ENCODE results near the gene LMOD1. TPM values are rescaled to one million over a fixed set of nuclear protein-coding genes. Genes with fewer than 3 reads are reported as not detected.
"Not testable (repeated sequence)": the region's sequence is repeated elsewhere in the genome, so short reads cannot be mapped to it uniquely, and the experiment has no call there.

LMOD1 gene
- total RNA-seq, 8 experiments from 2014 or later = 0.16 to 1.8 (median 0.62) TPM

- Histone ChIP-seq H3K27ac (no peak overlapping the region), H3K4me3 (no peak overlapping the region), H3K4me1 (replicated peaks in 1 of 2) (no peaks in the 10 kb centered on the region)
- 83 to 100% (median 92%) methylated on average over 2 to 16 of the region's 16 CpGs; no CpG with 5 or more reads in 1 of the 10 experiments for WGBS, 10 experiments
- in situ Hi-C loops (cut with MboI; ENCODE audit: low pct_unique_long_range_greater_than_20kb in 2 of 9, low sequenced_read_pairs in 9 of 9, unreplicated experiment in 9 of 9) = no loop called here
- ATAC-seq (replicated peaks in 6 of 8) = no peak
Measured at GRCh38 chr1:201968202-201968925, 22.0 kb upstream of the LMOD1 start.

GRCh38 chr1:201966171-201966570 is 19.8 kb upstream of the LMOD1 start:
- ATAC-seq (replicated peaks in 6 of 8) = no peak
- in situ Hi-C loops (cut with MboI; ENCODE audit: low pct_unique_long_range_greater_than_20kb in 2 of 9, low sequenced_read_pairs in 9 of 9, unreplicated experiment in 9 of 9) = no loop called here
- H3K4me1 ChIP-seq (replicated peaks in 1 of 2) = no peaks in the 10 kb centered on the region
- no peak overlapping the region for H3K27ac ChIP-seq
- H3K4me3 ChIP-seq = no peak overlapping the region
- 78 to 95% (median 90%) methylated on average over 3 to 5 of the region's 5 CpGs; no CpG with 5 or more reads in 4 of the 10 experiments for WGBS, 10 experiments

- in situ Hi-C loops (cut with MboI; ENCODE audit: low pct_unique_long_range_greater_than_20kb in 2 of 9, low sequenced_read_pairs in 9 of 9, unreplicated experiment in 9 of 9) = no loop called here
- no peak for ATAC-seq (replicated peaks in 6 of 8)
- 25 to 100% (median 85%) methylated on average over 1 of the region's 1 CpG; no CpG with 5 or more reads in 2 of the 10 experiments for WGBS, 10 experiments
- Histone ChIP-seq H3K4me3 (no peak overlapping the region), H3K27ac (no peak overlapping the region), H3K4me1 (replicated peaks in 1 of 2) (no peaks in the 10 kb centered on the region)
Measured at GRCh38 chr1:201964261-201964660, 17.9 kb upstream of the LMOD1 start.

GRCh38 chr1:201962382-201962781 is 16.0 kb upstream of the LMOD1 start:
- H3K27ac ChIP-seq; ATAC-seq (replicated peaks in 6 of 8); H3K4me3 ChIP-seq; H3K4me1 ChIP-seq (replicated peaks in 1 of 2); in situ Hi-C loops (cut with MboI; ENCODE audit: low pct_unique_long_range_greater_than_20kb in 2 of 9, low sequenced_read_pairs in 9 of 9, unreplicated experiment in 9 of 9): not testable (repeated sequence)
- 87 to 100% (median 98%) methylated on average over 2 to 10 of the region's 10 CpGs; no CpG with 5 or more reads in 3 of the 10 experiments for WGBS, 10 experiments

GRCh38 chr1:201958348-201958747 is 12.0 kb upstream of the LMOD1 start:
- in situ Hi-C loops (cut with MboI; ENCODE audit: low pct_unique_long_range_greater_than_20kb in 2 of 9, low sequenced_read_pairs in 9 of 9, unreplicated experiment in 9 of 9) = no loop called here
- Histone ChIP-seq H3K4me3 (no peak overlapping the region), H3K4me1 (replicated peaks in 1 of 2) (peaks cover 4 to 11% of the 10 kb centered on the region in 2 donors), H3K27ac (no peak overlapping the region)
- WGBS, 10 experiments = 50 to 98% (median 86%) methylated on average over 1 to 5 of the region's 5 CpGs; no CpG with 5 or more reads in 2 of the 10 experiments
- no peak for ATAC-seq (replicated peaks in 6 of 8)

GRCh38 chr1:201955729-201956143 is 9.4 kb upstream of the LMOD1 start:
- 0 to 4% (median 0%) methylated on average over 1 to 13 of the region's 17 CpGs; no CpG with 5 or more reads in 2 of the 10 experiments for WGBS, 10 experiments
- peak overlapping the region; percentile 71 to 95 (median 85) for H3K4me3 ChIP-seq
- peak; percentile 40 to 61 (median 50) for ATAC-seq (replicated peaks in 6 of 8)
- peaks cover 4 to 11% of the 10 kb centered on the region in 2 donors for H3K4me1 ChIP-seq (replicated peaks in 1 of 2)
- H3K27ac ChIP-seq = peak overlapping the region; percentile 83 to 84
- in situ Hi-C loops (cut with MboI; ENCODE audit: low pct_unique_long_range_greater_than_20kb in 2 of 9, low sequenced_read_pairs in 9 of 9, unreplicated experiment in 9 of 9) = no loop called here

GRCh38 chr1:201955009-201955728 is 8.8 kb upstream of the LMOD1 start, which contains the start of gene TIMM17A:
Gene TIMM17A (plus strand): TSS chr1:201955503. CDS start chr1:201955527, 24 bp downstream.
- Histone ChIP-seq H3K4me1 (replicated peaks in 1 of 2) (peaks cover 4 to 11% of the 10 kb centered on the region in 2 donors), H3K4me3 (peak within 1 kb of the TSS; percentile 71 to 95 (median 85)), H3K27ac (peak within 1 kb of the TSS; percentile 83 to 84)
- in situ Hi-C loops (cut with MboI; ENCODE audit: low pct_unique_long_range_greater_than_20kb in 2 of 9, low sequenced_read_pairs in 9 of 9, unreplicated experiment in 9 of 9) = no loop called here
- whole genome bisulfite sequencing, 10 experiments = 0 to 27% (median 1%) methylated on average over 3 to 25 of the region's 43 CpGs
- ATAC-seq (replicated peaks in 6 of 8) = peak; percentile 97 to 100 (median 99)

GRCh38 chr1:201954263-201955008 is 8.1 kb upstream of the LMOD1 start:
- in situ Hi-C loops (cut with MboI; ENCODE audit: low pct_unique_long_range_greater_than_20kb in 2 of 9, low sequenced_read_pairs in 9 of 9, unreplicated experiment in 9 of 9) = no loop called here
- peaks cover 4 to 11% of the 10 kb centered on the region in 2 donors for H3K4me1 ChIP-seq (replicated peaks in 1 of 2)
- 8 to 79% (median 59%) methylated on average over 10 to 24 of the region's 24 CpGs for WGBS, 10 experiments
- ATAC-seq (replicated peaks in 6 of 8) = peak in 2 of 8 experiments; percentile 8 to 9
- H3K4me3 ChIP-seq = peak overlapping the region; percentile 71 to 95 (median 85)
- H3K27ac ChIP-seq = peak overlapping the region; percentile 80 to 84

GRCh38 chr1:201949491-201949890 is 3.1 kb upstream of the LMOD1 start:
- H3K4me1 ChIP-seq (replicated peaks in 1 of 2) = peaks cover 2 to 17% of the 10 kb centered on the region in 2 donors
- H3K4me3 ChIP-seq = no peak overlapping the region
- ATAC-seq (replicated peaks in 6 of 8) = no peak
- H3K27ac ChIP-seq = no peak overlapping the region
- in situ Hi-C loops (cut with MboI; ENCODE audit: low pct_unique_long_range_greater_than_20kb in 2 of 9, low sequenced_read_pairs in 9 of 9, unreplicated experiment in 9 of 9) = no loop called here

- peaks cover 0 to 17% of the 10 kb centered on the region in 2 donors for H3K4me1 ChIP-seq (replicated peaks in 1 of 2)
- no peak overlapping the region for H3K4me3 ChIP-seq
- H3K27ac ChIP-seq = no peak overlapping the region
- ATAC-seq (replicated peaks in 6 of 8) = no peak
- in situ Hi-C loops (cut with MboI; ENCODE audit: low pct_unique_long_range_greater_than_20kb in 2 of 9, low sequenced_read_pairs in 9 of 9, unreplicated experiment in 9 of 9) = no loop called here
- WGBS, 10 experiments = 17 to 100% (median 44%) methylated on average over 1 to 3 of the region's 3 CpGs
Measured at GRCh38 chr1:201947697-201948008, 1.3 kb upstream of the LMOD1 start.

- Histone ChIP-seq H3K4me3 (peak overlapping the region in 4 of 5 donors; percentile 1 to 34 (median 27)), H3K4me1 (replicated peaks in 1 of 2) (peaks cover 8 to 27% of the 10 kb centered on the region in 2 donors), H3K27ac (no peak overlapping the region)
- in situ Hi-C loops (cut with MboI; ENCODE audit: low pct_unique_long_range_greater_than_20kb in 2 of 9, low sequenced_read_pairs in 9 of 9, unreplicated experiment in 9 of 9) = no loop called here
- ATAC-seq (replicated peaks in 6 of 8) = peak in 7 of 8 experiments; percentile 3 to 13 (median 10)
- 0 to 36% (median 22%) methylated on average over 1 to 10 of the region's 10 CpGs; no CpG with 5 or more reads in 3 of the 10 experiments for WGBS, 10 experiments
Measured at GRCh38 chr1:201945863-201946223, 505 bp downstream of the LMOD1 start.

GRCh38 chr1:201945157-201945556 is 1.2 kb downstream of the LMOD1 start:
- WGBS, 10 experiments = 17 to 100% (median 53%) methylated on average over 1 to 4 of the region's 4 CpGs; no CpG with 5 or more reads in 2 of the 10 experiments
- Histone ChIP-seq H3K27ac (no peak overlapping the region), H3K4me3 (no peak overlapping the region), H3K4me1 (replicated peaks in 1 of 2) (peaks cover 8 to 27% of the 10 kb centered on the region in 2 donors)
- in situ Hi-C loops (cut with MboI; ENCODE audit: low pct_unique_long_range_greater_than_20kb in 2 of 9, low sequenced_read_pairs in 9 of 9, unreplicated experiment in 9 of 9) = no loop called here
- no peak for ATAC-seq (replicated peaks in 6 of 8)

GRCh38 chr1:201944639-201945038 is 1.7 kb downstream of the LMOD1 start:
- Histone ChIP-seq H3K27ac (no peak overlapping the region), H3K4me1 (replicated peaks in 1 of 2) (peaks cover 12 to 31% of the 10 kb centered on the region in 2 donors), H3K4me3 (no peak overlapping the region)
- in situ Hi-C loops (cut with MboI; ENCODE audit: low pct_unique_long_range_greater_than_20kb in 2 of 9, low sequenced_read_pairs in 9 of 9, unreplicated experiment in 9 of 9) = no loop called here
- ATAC-seq (replicated peaks in 6 of 8) = no peak
- 31 to 80% (median 60%) methylated on average over 1 to 2 of the region's 3 CpGs; no CpG with 5 or more reads in 3 of the 10 experiments for WGBS, 10 experiments

Measured in motor neuron (in vitro differentiated cells).